WERI-Rb-1 (cell line): ENCODE results near the gene VWA3B.

Experiments
- DNase-seq: peaks from one replicate; pipeline ENCODE4 v3.0.0-alpha.2; 2020
- H3K27ac ChIP-seq: fragments of 250-450 bp; sonication (Bioruptor Pico); 2 replicates; pipeline ENCODE4 v1.5.1; 2020; ENCODE audit warnings: mild to moderate bottlenecking, moderate library complexity
- H3K27me3 ChIP-seq: fragments of 250-450 bp; sonication (Bioruptor Pico); 2 replicates; pipeline ENCODE4 v1.5.1; 2021; ENCODE audit warnings: mild to moderate bottlenecking, low read depth, moderate library complexity; ENCODE audit not compliant: insufficient read depth, severe bottlenecking
- H3K36me3 ChIP-seq: fragments of 250-450 bp; sonication (Bioruptor Pico); 2 replicates; pipeline ENCODE4 v1.5.1; 2020; ENCODE audit warnings: mild to moderate bottlenecking, moderate library complexity
- H3K4me3 ChIP-seq: 2 replicates; pipeline ENCODE4 v1.5.1; 2011; ENCODE audit warnings: low read depth, mild to moderate bottlenecking, control low read depth, low read length
- H3K9me3 ChIP-seq: fragments of 250-450 bp; sonication (Bioruptor Pico); 2 replicates; pipeline ENCODE4 v1.5.1; 2021; ENCODE audit warnings: mild to moderate bottlenecking, moderate library complexity; ENCODE audit not compliant: severe bottlenecking
- CTCF ChIP-seq: IDR thresholded peaks from 2 replicates; pipeline ENCODE4 v1.5.1; 2011; ENCODE audit warnings: low read depth, mild to moderate bottlenecking, control low read depth, inconsistent platforms, low read length

VWA3B gene

DNA sequence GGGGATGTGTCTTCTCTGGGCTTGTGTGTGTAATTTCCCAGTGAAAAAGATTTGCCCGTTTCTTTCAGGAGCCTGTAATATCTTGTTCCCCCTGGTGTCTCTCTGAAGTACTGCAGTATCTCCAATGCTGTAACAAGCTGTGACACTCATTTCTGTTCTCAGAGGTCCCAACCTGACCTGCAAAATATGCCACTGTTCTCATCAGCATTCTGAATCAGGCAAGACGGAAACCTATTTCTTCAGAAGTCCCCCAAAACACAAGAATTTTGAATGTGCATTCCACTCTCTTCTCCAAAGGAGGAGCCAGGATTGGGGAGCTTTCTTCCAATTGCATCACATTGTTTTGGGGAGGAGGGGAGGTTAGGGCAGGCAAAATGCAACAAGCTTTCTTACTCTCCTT is 182.3 kb downstream of the VWA3B start:
- H3K4me3 ChIP-seq, result no peak overlapping the region
- no peaks in the 10 kb centered on the region for H3K27me3 ChIP-seq
- no peaks in the 10 kb centered on the region for H3K36me3 ChIP-seq
- peak; percentile 72 for TF ChIP-seq CTCF
- DNase-seq, result peak; percentile 40
- peaks cover 3% of the 10 kb centered on the region for H3K9me3 ChIP-seq
- no peak overlapping the region for H3K27ac ChIP-seq

- no peaks in the 10 kb centered on the region for H3K27me3 ChIP-seq
- no peak for TF ChIP-seq CTCF
- no peaks in the 10 kb centered on the region for H3K36me3 ChIP-seq
- H3K9me3 ChIP-seq, result peaks cover 3% of the 10 kb centered on the region
- H3K27ac ChIP-seq, result no peak overlapping the region
- DNase-seq, result no peak
- no peak overlapping the region for H3K4me3 ChIP-seq
These were observed 182.9 kb downstream of the VWA3B start for GRCh38 chr2:98269830-98270229.

DNA sequence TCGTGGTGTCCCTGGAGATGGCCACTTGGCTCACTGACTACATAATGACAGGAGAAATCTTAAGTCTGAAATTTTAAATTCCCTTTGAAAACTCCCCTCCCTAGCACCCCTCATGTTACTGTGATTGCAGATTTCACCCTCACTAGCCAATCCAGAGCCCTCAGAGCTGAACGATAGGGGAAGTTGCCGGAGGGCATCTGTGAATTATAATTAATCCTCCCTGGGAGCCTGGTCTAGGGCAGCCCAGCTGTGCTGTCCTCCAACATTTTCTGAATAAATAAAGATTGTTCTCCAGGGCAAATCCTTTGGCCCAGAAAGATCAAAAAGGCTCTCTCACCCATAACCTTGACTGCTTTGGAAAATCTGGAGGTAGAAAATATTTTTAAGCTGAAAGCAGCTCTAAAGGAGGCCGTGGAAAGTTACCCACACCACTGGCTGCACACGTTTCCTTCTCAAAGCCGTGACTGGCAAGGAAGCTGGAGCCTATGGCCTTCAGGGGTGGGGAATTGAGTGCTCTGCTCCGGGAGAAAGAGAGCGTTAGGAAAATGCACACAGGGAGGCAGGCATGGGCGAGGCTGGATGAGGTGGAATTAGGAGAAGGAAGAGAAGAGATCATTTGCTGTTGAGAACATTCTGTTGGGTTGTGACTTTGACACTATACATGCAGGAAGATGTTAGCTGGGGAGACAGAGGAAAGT is 190.3 kb downstream of the VWA3B start:
- no peaks in the 10 kb centered on the region for H3K36me3 ChIP-seq
- H3K4me3 ChIP-seq, result no peak overlapping the region
- no peak for DNase-seq
- peaks cover 3% of the 10 kb centered on the region for H3K9me3 ChIP-seq
- H3K27ac ChIP-seq, result no peak overlapping the region
- H3K27me3 ChIP-seq, result no peaks in the 10 kb centered on the region
- no peak for TF ChIP-seq CTCF

- peaks cover 3% of the 10 kb centered on the region for H3K9me3 ChIP-seq
- H3K27ac ChIP-seq, result no peak overlapping the region
- no peak overlapping the region for H3K4me3 ChIP-seq
- no peaks in the 10 kb centered on the region for H3K27me3 ChIP-seq
- H3K36me3 ChIP-seq, result no peaks in the 10 kb centered on the region
- DNase-seq, result no peak
- no peak for TF ChIP-seq CTCF
These were observed 191.1 kb downstream of the VWA3B start for GRCh38 chr2:98278074-98278473.

GRCh38 chr2:98280376-98281102 is 193.6 kb downstream of the VWA3B start:
- Histone ChIP-seq H3K36me3 (no peaks in the 10 kb centered on the region), H3K4me3 (no peak overlapping the region), H3K27me3 (no peaks in the 10 kb centered on the region), H3K9me3 (peaks cover 3% of the 10 kb centered on the region), H3K27ac (no peak overlapping the region)
- DNase-seq, result no peak
- no peak for TF ChIP-seq CTCF
